HG02938 (cell line): ENCODE data around the gene ST7.
"Not testable (repeated sequence)": the region's sequence is repeated elsewhere in the genome, so short reads cannot be mapped to it uniquely, and the experiment has no call there.

Source experiments
- ATAC-seq: cut with Tn5 transposase; IDR thresholded peaks from one replicate; pipeline ENCODE4 v1.9.1; 2021; ENCODE audit warnings: mild to moderate bottlenecking, moderate library complexity; ENCODE audit not compliant: unreplicated experiment

The ST7 gene

GRCh38 chr7:117120321-117120720 lies 167.0 kb downstream of the ST7 start:
- ATAC-seq, result not testable (repeated sequence)

- not testable (repeated sequence) for ATAC-seq
Measured at GRCh38 chr7:117122036-117122435, 168.7 kb downstream of the ST7 start.

GRCh38 chr7:117122536-117122935 lies 169.2 kb downstream of the ST7 start:
- ATAC-seq, result no peak

DNA sequence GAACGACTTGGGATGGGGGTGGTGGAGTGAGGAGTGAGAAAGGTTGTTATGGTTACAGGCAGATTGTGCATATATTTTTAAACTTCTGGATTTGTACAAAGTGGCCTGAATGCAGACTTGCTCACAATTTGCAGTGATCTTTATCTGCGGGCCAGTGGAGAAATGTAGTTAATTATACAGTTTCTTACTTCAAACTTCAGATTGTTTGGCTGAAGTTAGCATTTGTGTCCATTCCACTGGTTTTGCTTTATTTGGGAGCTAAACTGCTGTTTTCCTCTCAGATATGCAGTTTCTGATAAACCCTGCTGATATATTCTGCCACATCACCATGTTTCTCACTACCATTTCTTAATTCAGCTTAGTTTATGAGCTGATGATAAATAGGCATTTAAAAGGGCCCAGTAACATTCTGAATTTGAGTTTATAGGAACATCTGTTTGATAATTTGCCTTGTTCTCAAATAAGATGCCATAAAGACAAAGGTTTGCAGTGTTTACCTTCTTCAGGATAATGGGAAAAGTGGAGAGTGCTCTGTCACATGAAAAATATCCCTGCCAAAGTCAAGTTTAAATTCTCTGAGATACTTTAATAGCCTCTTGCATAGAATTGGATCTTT lies 170.1 kb downstream of the ST7 start:
- no peak for ATAC-seq

GRCh38 chr7:117124591-117125220 lies 171.4 kb downstream of the ST7 start:
- peak; percentile 83 for ATAC-seq

DNA sequence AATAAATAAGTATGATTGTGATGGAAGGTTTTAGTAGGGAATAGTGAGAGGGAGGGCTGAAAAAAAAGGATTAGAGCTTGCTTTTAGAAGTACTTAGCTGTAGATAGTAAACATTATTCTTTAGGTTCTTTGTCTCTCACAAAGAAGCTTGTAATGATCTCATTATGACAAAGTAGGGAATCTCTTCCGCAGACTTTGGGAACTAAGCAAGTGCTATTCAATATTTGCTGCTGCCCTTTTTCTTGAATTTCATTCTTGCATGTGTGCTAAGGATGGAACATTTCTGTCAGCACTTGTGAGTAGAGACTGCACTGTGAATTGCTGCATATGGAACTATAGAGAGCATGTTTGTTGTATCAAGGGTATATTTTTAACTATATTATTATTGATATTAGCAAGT lies 173.4 kb downstream of the ST7 start:
- ATAC-seq, result no peak

DNA sequence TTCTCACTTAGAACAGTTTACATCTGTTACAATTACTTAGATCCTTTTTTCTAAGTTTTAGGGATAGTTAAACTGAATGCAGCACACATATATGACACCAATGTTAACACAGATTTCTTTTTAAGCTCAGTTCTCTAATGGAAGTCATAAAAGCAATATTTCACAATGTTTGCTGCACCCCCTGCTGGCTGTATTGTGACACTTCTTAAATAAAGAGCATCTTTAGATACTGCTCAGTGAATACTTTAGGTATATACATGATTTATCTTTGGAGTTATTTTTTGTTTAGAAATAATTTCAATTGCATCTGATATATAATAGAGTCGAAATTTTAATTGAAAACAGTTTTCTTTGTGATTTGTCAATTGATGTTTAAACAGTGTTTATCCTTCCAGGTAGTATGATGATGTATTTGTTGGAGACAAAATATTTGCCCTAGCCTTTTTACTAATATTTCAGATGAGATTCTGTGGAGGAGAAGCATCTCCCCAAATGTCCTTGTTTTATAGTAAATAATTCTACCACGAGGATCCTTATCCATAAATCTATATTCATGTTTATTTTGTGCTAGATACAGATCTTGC lies 174.4 kb downstream of the ST7 start:
- ATAC-seq, result peak; percentile 57

- ATAC-seq, result no peak
Measured at GRCh38 chr7:117129521-117129955, 176.2 kb downstream of the ST7 start.

- no peak for ATAC-seq
Measured at GRCh38 chr7:117130262-117130661, 177.0 kb downstream of the ST7 start.

GRCh38 chr7:117132321-117133120 lies 179.2 kb downstream of the ST7 start:
- no peak for ATAC-seq

DNA sequence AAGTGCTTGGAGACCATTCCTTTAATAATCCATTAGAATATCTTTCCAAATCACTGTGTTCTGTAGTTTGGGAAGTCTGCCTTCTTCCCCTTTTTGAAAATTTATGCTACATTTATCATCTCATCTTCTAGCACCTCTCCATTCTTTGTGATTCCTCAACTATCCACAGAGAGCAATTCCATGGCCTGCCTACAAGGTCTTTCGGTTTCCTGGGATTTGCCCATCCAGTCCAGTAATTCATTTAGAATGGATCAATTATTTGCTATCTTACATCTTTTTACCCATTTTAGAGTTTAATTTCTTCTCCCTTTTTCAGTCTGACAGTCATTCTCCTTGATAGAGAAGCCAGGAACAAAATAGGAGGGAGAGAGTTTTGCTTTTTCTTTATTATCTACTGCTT lies 179.8 kb downstream of the ST7 start:
- no peak for ATAC-seq

- no peak for ATAC-seq
Measured at GRCh38 chr7:117134411-117134810, 181.1 kb downstream of the ST7 start.

- ATAC-seq, result peak; percentile 47
Measured at GRCh38 chr7:117134889-117135552, 181.7 kb downstream of the ST7 start.

DNA sequence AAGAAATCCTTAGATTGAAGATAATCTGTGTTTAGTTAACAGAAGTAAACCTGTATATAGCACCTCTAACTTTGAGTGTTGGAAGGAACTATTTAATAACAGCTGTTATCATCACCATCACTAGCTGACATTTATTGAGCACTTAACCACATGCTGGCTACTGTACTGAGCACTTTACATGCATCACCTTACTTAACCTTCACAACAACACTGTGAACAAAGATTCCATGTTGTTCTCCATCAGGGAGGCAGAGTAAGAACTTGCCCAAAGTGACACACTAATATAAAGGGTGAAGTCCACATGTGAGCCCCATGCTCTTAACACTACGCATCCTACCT lies 182.2 kb downstream of the ST7 start:
- no peak for ATAC-seq

GRCh38 chr7:117137868-117138267 lies 184.6 kb downstream of the ST7 start:
- no peak for ATAC-seq

DNA sequence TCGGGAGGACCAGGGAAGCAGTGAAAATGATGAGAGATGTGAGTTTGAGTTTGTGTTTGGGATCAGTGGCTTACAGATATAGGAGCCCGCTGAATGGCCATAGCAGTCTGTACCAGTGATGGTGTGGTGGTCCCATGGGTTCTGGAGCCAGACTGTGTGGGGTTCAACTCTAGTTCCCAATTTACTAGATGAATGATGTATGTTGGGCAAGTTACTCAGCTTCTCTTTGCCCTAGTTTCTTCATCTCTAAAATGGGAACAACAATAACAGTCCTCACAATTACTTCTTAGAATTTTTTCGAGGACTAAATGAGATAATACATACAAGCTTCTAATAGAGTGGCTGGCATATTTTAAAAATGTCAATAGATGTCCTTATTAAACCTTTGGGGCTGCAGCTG lies 185.2 kb downstream of the ST7 start:
- ATAC-seq, result no peak

- no peak for ATAC-seq
Measured at GRCh38 chr7:117138981-117139380, 185.7 kb downstream of the ST7 start.

DNA sequence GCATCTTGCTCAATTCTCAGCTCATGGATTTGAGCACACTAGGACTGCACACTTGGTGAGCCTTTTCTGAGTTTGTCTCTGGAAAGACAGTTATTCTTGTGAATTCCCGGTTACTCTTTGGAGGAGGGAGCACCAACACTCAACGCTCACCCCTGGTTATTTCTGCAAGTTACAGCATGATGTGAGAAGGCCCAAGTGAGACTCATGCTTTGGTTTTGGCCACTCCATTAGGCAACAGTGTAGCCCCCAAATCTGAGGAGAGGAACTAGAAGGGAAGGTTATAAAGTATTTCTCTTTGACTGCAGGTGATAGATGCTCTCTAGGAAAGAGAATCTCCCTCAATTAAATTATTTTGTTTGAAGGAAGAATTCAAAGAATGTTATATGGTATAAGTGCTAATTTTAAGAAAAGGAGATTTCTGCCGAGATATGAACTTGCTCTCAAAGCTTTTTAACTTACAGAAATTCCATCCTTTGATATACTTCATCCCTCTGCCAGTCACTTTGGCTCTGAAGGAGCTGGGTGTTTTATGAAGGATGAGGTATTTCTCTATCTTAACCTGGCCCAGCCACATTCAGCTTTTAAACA lies 186.2 kb downstream of the ST7 start:
- ATAC-seq, result no peak

DNA sequence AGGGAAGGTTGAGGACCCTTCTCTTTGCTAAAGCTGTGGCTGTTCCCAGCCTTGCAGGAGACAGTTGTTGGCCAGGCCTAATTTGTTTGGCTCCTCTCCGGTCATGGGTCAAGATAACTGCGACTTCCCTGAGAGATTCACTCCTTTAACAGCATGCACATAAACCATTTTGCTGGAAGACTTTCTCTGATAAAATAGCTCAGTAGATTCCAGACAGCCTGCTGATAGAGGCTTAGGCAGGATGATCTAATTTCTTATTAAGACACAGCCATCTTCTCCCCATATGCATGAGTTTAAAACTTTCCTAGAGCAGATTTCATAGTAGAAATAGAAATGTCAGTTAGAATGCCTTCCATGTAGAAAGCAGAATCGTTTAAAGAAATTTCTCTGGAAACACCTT lies 187.6 kb downstream of the ST7 start:
- no peak for ATAC-seq

- ATAC-seq, result no peak
Measured at GRCh38 chr7:117143066-117143465, 189.8 kb downstream of the ST7 start.

- no peak for ATAC-seq
Measured at GRCh38 chr7:117143580-117143979, 190.3 kb downstream of the ST7 start.
